Left lung (tissue), 10 donors: Measurements from ENCODE around the gene ASB5. TPM values are rescaled to one million over a fixed set of nuclear protein-coding genes. Genes with fewer than 3 reads are reported as not detected.

Experiments used
- ATAC-seq: fragments of 200-7000 bp; cut with Tn5 transposase; one replicate; pipeline ENCODE4 v1.9.1; 2020; ENCODE audit warnings: moderate library complexity
- DNase-seq, 4 donors: peaks; one replicate each; pipeline ENCODE4 v3.0.0-alpha.2; 2013 to 2020
- H3K27ac ChIP-seq, 2 donors: fragments of 200-600 bp; sonication (generic) in 1 of 2; one replicate each; pipeline versions ENCODE4 v1.5.0 to v1.8.0; 2020 to 2021
- H3K27me3 ChIP-seq, 2 donors: fragments of 200-600 bp; sonication (generic) in 1 of 2; one replicate each; pipeline versions ENCODE4 v1.5.0 to v1.8.0; 2020 to 2021
- H3K36me3 ChIP-seq, 2 donors: fragments of 200-600 bp; sonication (generic) in 1 of 2; one replicate each; pipeline versions ENCODE4 v1.5.0 to v1.8.0; 2020 to 2021
- H3K4me1 ChIP-seq, 2 donors: fragments of 200-600 bp; one replicate each; pipeline ENCODE4 v1.8.0; 2021
- H3K4me3 ChIP-seq, 2 donors: fragments of 200-600 bp; sonication (generic) in 1 of 2; one replicate each; pipeline versions ENCODE4 v1.5.0 to v1.8.0; 2020 to 2021; ENCODE audit warnings: mild to moderate bottlenecking in 1 of 2
- H3K9me3 ChIP-seq, 2 donors: fragments of 200-600 bp; sonication (generic) in 1 of 2; one replicate each; pipeline versions ENCODE4 v1.5.0 to v1.8.0; 2020 to 2021
- intact Hi-C, 2 donors: fragments of 100-400 bp; cut with DNase I; formaldehyde crosslinking; loops; one replicate each; pipeline versions ENCODE4 v1.11.2 to v1.14.2; 2022
- polyA plus RNA-seq, 6 donors: library from polyadenylated mRNA; unstranded; fragments of 120-200 nt; gene quantifications; one replicate each; pipeline ENCODE4 v1.2.1, GENCODE V29; 2013; ENCODE audit not compliant: insufficient read length in 6 of 6
- total RNA-seq, 2 donors: library from RNA; stranded (reverse); fragmentation: NEBNext Ultra II Directional; extraction: Animal tissue kit (Norgen Biotek cat#: 25700); gene quantifications; one replicate each; pipeline ENCODE4 v1.2.1, GENCODE V29; 2021
- TF ChIP-seq, protein P1 (sequence below), 2 donors: fragments of 200-600 bp; sonication (generic) in 1 of 2; IDR thresholded peaks; one replicate each; pipeline versions ENCODE4 v1.5.0 to v1.8.0; 2021; ENCODE audit warnings: antibody characterized with exemption in 2 of 2
- donor health status: DM: no; HTN: yes; CAD: no.
- donor health status: DM: no; HTN: no; CAD: no.

Gene ASB5
- total and polyA plus RNA-seq, 8 donors = 0.18 to 0.28 (median 0.24) TPM; not detected in 3

DNA sequence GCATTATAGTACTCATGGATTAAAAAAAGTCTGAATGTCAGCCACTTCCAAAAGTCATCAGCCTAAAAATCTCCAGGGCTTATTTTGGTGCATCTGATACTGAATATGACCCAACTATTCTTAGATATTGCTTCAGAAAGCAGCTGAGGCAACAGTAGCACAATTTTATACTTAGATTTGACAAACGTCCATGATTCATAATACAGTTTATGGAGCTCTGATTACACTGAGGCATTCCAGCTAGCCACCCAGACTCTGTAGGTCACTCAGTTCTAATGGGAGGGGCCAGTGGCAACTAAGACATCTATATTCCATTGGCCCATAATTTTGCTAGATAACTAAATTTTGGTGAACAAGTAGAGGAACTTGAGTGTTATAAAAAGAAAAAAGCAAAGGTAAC is 84.0 kb downstream of the ASB5 start:
- intact Hi-C loops = no loop called here
- Histone ChIP-seq H3K27ac (no peak overlapping the region), H3K36me3 (no peaks in the 10 kb centered on the region), H3K4me3 (no peak overlapping the region), H3K27me3 (no peaks in the 10 kb centered on the region), H3K4me1 (no peaks in the 10 kb centered on the region), H3K9me3 (no peaks in the 10 kb centered on the region)
- DNase-seq (no peak), ATAC-seq (no peak)
- TF ChIP-seq, protein P1, sequence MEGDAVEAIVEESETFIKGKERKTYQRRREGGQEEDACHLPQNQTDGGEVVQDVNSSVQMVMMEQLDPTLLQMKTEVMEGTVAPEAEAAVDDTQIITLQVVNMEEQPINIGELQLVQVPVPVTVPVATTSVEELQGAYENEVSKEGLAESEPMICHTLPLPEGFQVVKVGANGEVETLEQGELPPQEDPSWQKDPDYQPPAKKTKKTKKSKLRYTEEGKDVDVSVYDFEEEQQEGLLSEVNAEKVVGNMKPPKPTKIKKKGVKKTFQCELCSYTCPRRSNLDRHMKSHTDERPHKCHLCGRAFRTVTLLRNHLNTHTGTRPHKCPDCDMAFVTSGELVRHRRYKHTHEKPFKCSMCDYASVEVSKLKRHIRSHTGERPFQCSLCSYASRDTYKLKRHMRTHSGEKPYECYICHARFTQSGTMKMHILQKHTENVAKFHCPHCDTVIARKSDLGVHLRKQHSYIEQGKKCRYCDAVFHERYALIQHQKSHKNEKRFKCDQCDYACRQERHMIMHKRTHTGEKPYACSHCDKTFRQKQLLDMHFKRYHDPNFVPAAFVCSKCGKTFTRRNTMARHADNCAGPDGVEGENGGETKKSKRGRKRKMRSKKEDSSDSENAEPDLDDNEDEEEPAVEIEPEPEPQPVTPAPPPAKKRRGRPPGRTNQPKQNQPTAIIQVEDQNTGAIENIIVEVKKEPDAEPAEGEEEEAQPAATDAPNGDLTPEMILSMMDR (IDR thresholded peaks at IDR 0.05) = no peak

Other genes starting within 250 kb of the ASB5 start
- gene WDR17, start 203.4 kb downstream of the ASB5 start, total RNA-seq = 1 to 10 TPM; 4.2 to 4.3 TPM
- 10 to 100 TPM in 1 of 6 donors, 1 to 10 TPM in 5; 7.4 to 10.7 (median 8.0) TPM for gene WDR17, start 203.4 kb downstream of the ASB5 start, polyA plus RNA-seq
- gene SPATA4, start 73.6 kb downstream of the ASB5 start, total RNA-seq = under 1 TPM; 0.20 to 0.84 TPM
- 1 to 10 TPM in 4 of 6 donors, under 1 TPM in 2; 0.51 to 1.9 (median 1.1) TPM for gene SPATA4, start 73.6 kb downstream of the ASB5 start, polyA plus RNA-seq
- gene SPCS3, start 50.7 kb upstream of the ASB5 start, total RNA-seq = 100 to 1,000 TPM; 137 to 203 TPM
- gene SPCS3, start 50.7 kb upstream of the ASB5 start, polyA plus RNA-seq = 10 to 100 TPM; 79.7 to 99.0 (median 86.2) TPM